ENCODE data around the gene SGMS2.

DNA sequence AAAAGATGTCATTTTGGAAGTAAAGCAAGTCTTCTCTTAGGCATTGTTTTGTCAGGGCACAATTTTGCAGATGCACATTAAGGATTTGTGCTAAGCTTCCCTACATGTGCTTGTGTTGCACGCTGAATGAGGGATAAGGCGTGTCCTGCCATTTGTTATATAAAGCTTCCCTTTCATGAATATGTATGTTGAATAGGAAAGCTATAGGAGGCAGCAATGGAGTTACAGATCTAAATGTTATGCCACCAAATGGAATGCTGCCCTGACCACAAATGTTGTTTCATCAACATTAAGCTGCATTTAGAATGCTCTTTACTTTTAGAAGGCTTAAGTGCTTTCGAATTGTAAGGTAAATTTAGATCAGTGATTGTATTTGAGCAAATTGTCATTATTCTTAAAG is 20.9 kb downstream of the SGMS2 start:
- TF ChIP-seq POLR2AphosphoS5 (IDR thresholded peaks at IDR 0.05), result no peak
- TF ChIP-seq, protein P1, sequence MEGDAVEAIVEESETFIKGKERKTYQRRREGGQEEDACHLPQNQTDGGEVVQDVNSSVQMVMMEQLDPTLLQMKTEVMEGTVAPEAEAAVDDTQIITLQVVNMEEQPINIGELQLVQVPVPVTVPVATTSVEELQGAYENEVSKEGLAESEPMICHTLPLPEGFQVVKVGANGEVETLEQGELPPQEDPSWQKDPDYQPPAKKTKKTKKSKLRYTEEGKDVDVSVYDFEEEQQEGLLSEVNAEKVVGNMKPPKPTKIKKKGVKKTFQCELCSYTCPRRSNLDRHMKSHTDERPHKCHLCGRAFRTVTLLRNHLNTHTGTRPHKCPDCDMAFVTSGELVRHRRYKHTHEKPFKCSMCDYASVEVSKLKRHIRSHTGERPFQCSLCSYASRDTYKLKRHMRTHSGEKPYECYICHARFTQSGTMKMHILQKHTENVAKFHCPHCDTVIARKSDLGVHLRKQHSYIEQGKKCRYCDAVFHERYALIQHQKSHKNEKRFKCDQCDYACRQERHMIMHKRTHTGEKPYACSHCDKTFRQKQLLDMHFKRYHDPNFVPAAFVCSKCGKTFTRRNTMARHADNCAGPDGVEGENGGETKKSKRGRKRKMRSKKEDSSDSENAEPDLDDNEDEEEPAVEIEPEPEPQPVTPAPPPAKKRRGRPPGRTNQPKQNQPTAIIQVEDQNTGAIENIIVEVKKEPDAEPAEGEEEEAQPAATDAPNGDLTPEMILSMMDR (IDR thresholded peaks at IDR 0.05), result no peak
- no peak for TF ChIP-seq EP300 (IDR thresholded peaks at IDR 0.05)
